HEK293T (cell line): Measurements from ENCODE around the gene VTI1A.

Source experiments
- BHLHE40 ChIP-seq: fragments of 450-650 bp; IDR thresholded peaks from 2 replicates; pipeline ENCODE4 v1.6.1; 2016; ENCODE audit warnings: mild to moderate bottlenecking, moderate library complexity, borderline replicate concordance
- FOXM1 ChIP-seq: fragments of 450-650 bp; IDR thresholded peaks from 2 replicates; pipeline ENCODE4 v1.6.1; 2017; ENCODE audit warnings: mild to moderate bottlenecking, borderline replicate concordance
- HDGF ChIP-seq: fragments of 450-650 bp; IDR thresholded peaks from 2 replicates; pipeline ENCODE4 v1.6.1; 2017; ENCODE audit warnings: antibody characterized with exemption, borderline replicate concordance
- LEF1 ChIP-seq: fragments of 450-650 bp; IDR thresholded peaks from 2 replicates; pipeline ENCODE4 v1.6.1; 2017; ENCODE audit warnings: mild to moderate bottlenecking, borderline replicate concordance
- PKNOX1 ChIP-seq: fragments of 450-650 bp; IDR thresholded peaks from 2 replicates; pipeline ENCODE4 v1.6.1; 2016
- SP1 ChIP-seq: fragments of 450-650 bp; IDR thresholded peaks from 2 replicates; pipeline ENCODE4 v1.6.1; 2017

GRCh38 chr10:112524641-112525040 lies 77.6 kb downstream of the VTI1A start:
- TF ChIP-seq SP1, result no peak
- TF ChIP-seq HDGF, result no peak
- TF ChIP-seq BHLHE40, result no peak
- TF ChIP-seq PKNOX1, result no peak
- no peak for TF ChIP-seq LEF1
- no peak for TF ChIP-seq FOXM1
